Activated CD4-positive, alpha-beta T cell treated with anti-CD3 and anti-CD28 coated beads, Interleukin-2, amount 50 U/mL, for 48 hours (primary cell): Measurements from ENCODE around the gene RAE1.

Source experiments
- DNase-seq, 2 experiments: peaks; one replicate each; pipeline ENCODE4 v3.0.0-alpha.2; 2020

Gene RAE1

DNA sequence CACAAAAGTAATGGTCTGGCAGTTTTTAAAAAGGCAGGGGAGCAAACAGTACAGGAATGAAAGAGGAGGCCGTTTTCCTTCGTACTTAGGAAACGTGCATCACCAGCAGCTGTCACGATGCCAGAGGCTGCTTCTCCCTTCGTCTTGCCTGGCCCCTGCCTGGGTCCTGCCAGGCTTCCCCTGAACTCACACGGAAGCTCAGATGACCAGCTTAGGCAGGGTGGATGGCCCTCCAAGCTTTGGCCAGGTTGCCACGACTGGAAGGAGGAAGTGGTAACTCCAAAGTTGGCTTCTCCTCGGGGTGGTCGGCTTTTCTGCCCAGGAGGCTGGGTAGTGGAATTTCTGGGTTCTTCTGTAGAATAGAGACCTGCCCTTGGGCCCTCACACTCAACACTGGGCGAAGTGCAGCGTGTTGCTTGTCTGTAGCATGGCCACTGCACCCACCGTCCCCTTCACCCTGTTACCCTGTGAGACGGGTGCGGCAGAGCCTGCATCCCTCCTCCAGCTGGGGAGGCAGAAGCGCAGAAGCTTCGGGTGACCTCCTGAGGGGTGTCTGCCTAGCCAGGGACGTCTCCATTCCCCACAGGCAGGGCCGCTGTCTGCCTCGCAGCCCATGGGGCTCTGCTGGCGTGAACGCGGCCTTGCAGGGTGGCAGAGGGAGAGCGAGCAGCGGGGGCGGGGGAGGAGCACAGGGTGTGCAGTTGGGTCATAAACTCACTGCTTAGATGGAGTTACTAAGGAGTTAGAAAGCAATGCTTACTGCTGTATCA is 21.7 kb downstream of the RAE1 start:
- no peak for DNase-seq

DNA sequence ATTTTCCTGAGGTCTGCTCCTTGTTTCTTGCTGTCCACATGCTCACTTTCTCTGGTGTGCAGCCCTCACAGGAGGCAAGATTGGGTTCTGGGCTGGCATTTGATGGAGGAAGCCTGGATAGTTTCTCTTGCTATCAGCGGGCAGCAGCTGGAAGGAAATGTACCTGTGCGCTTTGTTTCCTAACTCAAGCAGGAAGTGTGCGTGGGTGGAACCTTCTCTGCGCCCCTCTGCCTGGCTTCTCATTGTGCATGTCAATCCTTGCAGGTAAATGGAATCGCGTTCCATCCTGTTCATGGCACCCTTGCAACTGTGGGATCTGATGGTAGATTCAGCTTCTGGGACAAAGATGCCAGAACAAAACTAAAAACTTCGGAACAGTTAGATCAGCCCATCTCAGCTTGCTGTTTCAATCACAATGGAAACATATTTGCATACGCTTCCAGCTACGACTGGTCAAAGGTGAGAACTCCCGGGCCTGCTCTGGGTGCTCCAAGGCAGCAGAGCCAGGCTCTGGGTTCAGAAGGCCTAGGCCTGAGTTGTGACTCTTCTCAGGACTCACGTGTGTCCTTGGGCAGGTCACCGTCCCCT is 23.4 kb downstream of the RAE1 start:
- DNase-seq, result no peak

DNA sequence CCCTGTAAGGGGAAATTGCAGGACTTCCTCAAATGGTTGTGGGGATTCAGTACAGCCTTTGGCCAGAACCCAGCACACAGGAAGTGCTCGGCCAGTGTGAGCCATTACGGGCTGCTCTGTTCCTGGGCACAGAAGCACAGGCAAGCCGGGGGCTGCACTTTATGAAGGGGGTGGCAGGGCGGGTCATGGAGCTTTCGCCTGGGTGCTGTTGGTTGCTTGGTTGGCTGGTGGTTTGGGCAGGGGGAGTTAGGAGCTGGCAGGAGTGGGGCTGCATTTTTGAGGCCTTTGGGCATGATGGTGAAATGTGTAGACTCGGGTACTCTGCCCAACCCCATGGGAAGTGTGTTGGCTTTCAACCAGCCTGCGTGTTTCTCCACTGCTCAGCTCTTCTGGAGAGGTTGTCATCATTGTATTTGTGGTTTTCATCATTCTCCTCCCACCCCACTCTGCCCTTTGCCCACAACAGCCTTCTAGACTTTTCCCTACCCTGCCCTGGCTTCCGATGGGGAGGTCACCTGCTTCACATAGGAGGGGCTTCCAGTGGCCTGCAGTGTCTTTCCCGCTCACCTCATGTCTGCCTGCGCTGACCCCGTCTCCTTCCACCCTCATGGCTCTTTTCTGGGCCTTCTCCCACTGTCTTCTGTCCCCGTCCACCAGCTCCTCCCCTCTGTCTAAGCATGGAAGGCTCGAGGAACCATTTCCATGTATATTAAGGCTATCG is 24.0 kb downstream of the RAE1 start:
- no peak for DNase-seq

DNA sequence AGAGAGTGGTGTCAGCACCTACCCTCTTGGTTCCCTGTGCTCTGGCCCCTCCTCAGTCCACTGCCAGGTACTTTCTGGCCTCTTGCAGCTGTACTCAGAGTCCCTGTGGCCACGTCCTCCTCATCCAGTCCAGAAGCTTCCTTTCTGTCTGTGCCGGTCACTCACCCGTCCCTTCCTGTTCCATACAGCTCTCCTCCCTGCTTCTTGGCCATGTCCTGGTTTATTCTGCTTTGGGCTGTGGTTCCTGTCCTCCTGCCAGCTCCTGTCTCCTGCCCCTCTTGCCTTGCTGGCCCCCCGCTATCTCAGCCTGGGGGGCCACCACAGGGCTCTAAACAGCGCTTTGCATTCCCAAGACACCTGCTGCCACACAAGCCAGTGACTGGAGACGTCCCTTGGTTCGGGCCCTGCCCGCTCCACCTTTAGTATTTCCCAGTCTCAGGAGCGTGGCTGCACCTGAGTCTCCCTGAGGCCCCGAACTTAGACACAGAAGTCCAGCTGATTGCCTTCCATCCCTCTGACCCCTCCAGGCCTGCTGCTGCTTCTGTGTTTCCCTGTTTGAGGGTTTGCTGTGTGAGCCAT is 24.7 kb downstream of the RAE1 start:
- no peak for DNase-seq

DNA sequence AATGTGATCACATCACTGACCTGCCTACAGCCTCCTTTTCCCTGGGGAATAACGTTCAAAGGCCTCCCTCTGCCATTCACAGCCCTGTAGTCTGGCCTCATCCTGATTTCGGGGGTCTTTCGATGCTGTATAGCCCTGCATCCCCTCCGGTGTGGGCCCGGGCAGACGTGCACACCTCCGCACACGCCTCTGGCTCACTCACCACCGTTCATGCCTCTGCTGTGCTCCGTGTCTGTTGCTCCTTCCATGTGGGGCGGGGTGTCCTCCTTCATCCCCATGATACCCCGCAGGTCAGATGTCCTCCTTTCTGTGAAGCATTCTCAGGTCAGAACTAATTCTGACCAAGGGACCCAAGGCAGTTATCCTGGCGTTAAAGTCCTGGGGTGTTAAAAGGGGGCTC is 26.3 kb downstream of the RAE1 start:
- DNase-seq, result no peak

DNA sequence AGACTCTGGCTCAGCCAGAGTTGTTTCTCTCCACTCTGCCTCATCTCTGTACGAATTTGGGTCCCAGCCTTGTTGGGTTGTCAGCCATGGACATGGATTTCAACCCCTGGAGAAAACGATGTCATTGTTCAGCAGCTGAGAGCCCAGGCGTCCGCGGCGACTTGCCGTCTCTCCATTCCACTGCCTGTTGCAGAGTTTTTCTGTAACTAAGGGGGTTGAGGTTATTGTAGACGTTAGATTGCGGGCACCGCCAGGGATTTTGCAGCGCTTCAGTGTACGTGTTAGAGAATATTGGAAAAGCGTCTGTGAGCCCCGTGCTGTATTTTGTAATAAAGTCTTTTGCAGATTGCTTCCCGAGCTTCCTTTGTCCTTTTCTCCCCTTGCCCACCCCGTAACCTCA is 27.1 kb downstream of the RAE1 start:
- DNase-seq, result no peak

DNA sequence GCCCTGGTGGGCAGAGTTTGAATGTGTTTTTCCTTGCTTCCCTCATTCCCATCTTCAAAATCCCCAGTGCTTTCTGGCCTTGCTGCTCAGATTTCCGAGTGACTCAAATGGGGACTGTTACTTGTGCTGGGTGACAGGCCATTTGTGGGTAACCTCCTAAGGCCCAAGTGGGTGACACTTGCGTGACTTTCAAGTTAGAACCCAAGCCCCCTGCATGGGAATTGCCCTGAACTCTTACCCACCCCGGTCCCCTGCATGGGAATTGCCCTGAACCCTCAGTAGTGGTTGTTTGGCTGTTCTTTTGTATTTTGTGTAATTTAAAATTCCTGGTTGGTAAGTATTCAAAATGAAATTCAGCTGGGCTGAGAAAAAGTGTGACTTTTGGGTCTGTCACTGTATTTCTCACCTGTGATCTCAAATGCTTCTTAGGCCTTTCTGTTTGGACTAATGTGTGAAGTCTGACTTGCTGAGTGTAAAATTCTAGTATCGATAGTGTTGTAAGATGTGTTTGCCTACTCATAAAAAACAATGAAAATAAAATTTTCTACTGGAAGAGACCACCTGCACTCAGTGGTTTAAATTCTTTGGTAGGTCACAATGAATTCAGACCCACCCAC is 27.7 kb downstream of the RAE1 start:
- no peak for DNase-seq

DNA sequence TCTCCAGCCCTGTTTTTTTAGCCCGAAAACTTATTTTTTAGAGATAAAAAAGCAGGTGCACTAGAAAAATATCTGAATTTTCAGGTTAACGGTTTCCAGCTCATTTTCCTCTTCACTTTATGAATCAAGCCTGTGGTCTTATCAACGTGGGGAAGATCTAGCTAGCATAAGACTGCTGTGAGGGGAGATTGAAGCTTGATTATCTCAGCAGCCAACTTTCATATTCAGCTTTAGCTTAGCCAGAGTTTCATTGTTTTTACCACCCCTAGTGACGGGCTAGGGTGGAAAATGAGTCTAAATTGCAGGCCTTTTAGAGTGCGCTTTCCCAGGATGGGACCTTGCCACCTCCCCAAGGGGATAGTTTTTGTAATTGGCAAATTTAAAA is 28.2 kb downstream of the RAE1 start:
- no peak for DNase-seq

DNA sequence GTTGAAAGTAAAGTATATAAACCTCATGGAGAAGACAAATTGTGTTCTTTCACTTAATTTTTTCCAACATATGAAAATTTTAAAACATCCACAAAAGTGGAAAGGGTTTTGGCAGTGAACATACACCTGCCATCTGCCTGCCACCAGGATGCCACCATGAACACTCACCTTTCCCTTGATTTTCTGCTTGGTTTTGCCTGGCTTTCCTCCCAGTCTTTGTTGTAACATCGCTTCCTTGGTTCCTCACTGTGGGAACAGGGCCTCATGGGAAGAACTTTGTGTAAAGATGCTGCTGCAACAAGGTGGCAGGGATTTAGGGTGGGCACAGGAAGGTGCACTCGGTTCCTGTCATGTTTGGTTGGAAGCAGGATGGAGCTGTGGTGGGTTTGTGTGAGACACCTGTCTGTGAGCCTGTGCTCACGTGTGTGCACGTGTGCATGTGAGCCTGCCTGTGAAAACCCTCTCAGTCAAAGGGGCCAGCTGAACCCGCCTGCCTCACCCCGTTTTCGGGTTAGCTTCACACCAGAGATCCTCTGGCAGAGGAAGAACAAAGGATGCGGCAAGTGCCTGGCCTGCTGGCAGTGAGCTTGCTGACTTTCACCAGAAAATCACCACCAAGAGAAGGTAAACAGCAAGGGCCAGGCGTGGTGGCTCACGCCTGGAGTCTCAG is 29.2 kb downstream of the RAE1 start:
- no peak for DNase-seq

DNA sequence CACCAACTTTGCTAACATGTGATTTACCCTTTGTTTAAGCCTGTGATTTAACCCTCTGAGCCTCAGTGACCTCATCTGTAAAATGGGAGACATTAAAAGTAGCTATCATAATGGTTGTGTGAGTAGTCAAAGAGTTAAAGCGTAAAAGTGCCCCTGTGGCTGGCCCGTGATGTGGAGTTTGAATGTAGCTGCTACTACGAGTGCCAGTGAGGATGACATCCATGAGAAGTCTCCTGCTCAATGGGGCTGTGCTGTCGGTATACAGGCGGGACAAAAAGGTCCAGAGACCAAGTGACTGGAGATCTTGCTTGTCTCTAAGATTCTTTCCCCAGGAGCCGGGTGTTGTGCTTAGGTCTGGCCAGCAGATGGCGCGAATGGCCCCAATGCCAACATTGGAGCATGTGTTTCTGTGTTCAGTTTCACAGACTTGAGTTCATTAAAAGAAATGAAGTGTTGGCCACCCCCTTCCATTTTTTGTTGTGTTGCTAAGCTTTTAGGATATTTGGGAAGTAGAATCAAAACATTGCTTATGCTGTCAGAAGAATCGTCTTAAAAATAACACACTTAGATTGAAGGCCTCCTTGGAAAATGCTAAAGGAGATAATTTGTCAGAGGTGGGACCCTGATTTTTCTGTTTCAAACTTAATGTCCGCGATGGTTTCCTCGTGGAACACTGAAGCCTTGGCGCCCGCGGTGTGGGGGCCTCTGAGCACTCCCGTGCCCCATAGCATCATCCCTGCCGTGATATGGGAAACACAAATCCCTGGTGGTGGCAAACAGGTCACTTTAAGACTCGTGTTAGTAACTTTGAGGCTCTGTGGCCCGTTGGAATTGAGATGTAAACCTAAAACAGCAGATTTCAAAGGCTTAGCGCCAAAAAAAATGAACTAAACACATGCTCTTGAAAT is 30.8 kb downstream of the RAE1 start:
- DNase-seq, result peak; percentile 87 to 91

DNA sequence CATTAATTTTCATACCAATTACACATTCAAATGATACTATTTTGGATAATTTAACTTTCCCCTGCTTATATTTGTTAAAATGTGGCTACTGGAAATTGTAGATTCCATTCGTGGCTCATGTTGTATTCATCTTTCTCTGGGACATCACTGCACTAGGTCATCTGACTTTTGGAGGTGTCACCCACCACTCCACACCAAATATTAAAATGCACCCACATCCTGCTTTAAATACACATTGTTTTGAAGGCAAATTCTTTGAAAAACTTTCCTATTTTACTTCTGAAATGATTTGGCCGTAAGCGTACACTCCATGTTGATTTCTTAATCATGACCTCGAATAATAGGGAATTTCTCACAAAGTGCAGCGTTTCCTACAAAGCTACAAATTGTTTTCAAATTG is 31.5 kb downstream of the RAE1 start:
- DNase-seq, result no peak

DNA sequence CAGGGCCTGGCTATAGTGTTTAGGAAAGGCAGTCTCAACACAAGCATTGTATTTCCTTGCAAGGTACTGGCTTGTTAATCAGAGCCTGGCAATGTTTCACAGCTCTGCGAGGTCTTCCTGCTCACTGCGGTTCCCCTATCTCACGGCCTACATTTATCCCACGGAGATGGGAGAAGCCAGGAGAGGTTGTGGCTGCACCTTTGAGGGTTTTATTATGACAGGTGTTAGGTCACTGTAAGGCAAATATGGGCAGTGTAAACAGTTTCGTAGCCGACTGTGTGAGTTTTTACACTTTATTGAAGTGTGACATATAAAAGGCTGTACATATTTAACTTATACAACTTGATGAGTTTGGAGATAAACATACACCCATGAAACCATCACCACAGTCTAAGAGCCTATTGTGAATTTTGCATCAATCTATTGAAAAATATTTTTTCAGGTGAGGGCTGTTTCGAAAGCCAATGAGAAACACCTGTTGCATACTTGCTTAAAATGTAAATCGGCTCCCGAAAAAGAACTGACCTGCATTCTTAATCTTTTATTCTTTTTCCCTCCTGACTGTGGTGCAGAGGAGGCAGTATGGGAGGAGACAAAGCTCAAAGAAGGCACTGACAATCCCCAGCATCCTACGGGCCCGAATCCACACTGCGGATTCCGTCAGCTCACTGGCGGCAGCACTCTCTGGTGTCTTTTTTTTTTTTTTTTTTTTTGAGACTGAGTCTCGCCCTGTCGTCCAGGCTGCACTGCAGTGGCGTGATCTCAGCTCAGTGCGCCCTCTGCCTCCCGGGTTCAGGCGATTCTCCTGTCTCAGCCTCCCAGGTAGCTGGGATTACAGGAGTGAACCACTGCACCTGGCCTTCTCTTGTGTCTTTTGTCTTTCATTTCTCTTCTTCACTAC is 32.6 kb downstream of the RAE1 start:
- no peak for DNase-seq

DNA sequence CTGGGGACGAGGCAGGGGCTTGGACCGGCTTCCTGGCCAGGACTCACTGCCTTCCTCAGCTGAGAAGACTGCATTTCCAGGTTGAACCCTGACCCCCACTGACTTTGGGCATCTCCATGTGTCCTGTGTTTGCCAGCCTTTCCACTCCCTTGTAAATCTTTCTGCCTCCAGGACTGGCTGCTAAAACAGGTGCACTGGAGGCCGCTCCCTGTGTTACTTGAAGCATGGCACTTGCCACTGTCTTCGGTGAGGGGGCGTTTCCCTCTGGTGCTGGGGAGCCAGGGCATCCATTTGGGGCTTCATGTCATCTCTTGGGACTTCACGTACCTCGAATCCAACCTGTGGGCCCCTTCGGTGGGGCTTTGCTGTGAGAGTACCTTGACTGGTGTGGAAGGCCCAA is 33.4 kb downstream of the RAE1 start:
- DNase-seq, result no peak

DNA sequence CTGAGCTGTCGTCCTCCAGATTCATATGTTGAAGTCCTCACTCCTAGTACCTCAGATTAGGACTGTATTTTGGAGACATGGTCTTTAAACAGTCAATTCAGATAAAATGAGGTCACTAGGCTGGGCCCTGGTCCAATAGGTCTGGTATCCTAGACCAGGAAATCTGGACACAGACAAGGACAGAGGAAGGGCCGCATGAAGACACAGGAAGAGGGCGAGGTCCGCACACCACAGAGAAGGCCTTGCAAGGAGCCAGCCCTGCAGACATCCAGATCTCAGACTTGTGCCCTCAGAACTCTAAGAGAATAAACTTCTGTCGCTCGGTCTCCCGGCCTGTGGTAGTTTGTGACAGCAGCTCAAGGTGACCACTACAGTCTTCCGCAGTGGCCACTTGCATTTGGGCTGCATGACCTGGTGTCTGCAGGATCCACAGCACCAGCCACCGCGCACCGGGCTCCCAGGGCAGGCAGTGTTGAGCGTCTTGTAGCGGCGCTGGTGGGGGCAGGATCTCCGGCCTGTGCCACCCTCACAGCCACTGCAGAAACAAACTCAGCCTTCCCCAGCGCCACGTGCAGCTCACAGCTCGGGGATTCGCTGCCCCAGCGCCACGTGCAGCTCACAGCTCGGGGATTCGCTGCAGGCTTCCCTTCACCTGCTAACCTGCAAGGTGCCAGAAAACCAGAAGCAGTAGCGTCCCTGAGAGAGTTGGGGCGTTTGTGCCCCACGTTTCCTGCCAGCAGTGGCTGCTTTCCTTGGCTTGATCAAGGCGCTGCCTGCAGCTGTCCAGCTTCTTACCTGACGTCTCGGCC is 34.1 kb downstream of the RAE1 start:
- DNase-seq, result no peak

DNA sequence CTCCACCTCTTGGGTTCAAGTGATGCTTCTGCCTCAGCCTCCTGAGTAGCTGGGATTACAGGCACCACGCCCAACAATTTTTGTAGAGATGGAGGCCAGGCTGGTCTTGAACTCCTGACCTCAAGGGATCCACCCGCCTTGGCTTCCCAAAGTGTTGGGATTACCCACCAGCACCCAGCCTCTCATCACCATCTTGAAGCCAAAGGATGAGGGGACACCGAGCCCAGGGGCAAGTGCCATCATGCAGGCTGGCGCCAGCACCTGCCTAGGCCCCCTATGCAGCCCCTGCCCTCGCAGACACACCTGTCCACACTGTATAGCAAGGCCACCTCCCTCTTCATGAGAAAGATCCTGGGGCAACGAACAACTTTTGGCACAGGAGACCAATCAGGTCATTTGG is 34.9 kb downstream of the RAE1 start:
- no peak for DNase-seq

DNA sequence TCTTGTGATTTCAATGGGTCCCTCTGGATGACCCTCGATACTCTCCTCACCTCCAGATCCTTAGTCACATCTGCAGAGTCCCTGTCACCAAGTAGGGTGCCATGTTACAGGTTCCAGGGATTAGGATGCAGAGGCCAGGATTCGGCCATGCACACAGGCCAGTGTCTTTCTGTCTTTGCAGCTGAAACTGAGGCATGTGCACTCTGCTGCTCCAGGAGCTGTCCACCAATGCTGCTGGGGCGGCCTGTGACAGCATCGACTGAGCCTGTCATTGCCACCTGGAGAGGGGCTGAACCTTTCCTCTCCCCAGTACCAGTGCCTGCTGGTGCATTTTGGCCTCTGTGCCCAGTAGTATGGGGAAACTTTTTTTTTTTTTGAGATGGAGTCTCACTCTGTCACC is 35.7 kb downstream of the RAE1 start:
- no peak for DNase-seq

DNA sequence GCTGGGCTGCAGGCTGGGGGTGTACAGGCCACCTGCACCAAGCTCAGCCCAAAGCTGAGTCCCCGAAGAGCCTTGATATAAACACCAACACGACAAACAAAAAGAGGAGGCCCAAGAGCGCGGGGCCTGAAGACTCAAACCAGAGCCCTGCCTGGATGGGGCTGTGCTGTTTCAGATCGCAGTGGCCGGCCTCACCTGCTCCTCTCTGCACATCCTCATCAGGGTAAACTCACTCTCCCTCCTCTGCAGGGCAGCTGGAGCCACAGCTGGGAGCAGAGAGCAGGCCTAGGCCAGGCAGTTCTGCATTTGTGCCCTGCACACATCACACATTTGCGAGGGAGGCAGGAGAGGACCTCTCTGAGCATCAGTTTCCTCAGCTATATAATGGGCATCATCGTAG is 36.4 kb downstream of the RAE1 start:
- no peak for DNase-seq

DNA sequence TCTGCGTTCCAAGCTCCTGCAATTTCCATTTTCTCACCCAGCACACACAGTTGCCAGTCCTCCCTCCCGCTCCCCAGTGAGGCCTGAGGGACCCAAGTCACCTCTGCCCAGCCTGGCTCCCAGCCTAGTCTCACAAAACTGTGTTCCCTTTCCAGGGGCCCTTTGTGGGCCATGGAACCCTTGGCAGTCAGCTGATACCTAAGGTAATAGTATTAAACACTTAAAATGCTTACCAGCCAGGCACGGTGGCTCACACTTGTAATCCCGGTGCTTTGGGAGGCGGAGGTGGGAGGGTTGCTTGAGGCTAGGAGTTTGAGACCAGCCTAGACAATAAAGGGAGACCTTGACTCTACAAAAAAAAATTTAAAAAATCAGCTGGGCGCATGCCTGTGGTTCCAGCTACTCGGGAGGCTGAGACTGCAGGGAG is 36.9 kb downstream of the RAE1 start:
- no peak for DNase-seq

DNA sequence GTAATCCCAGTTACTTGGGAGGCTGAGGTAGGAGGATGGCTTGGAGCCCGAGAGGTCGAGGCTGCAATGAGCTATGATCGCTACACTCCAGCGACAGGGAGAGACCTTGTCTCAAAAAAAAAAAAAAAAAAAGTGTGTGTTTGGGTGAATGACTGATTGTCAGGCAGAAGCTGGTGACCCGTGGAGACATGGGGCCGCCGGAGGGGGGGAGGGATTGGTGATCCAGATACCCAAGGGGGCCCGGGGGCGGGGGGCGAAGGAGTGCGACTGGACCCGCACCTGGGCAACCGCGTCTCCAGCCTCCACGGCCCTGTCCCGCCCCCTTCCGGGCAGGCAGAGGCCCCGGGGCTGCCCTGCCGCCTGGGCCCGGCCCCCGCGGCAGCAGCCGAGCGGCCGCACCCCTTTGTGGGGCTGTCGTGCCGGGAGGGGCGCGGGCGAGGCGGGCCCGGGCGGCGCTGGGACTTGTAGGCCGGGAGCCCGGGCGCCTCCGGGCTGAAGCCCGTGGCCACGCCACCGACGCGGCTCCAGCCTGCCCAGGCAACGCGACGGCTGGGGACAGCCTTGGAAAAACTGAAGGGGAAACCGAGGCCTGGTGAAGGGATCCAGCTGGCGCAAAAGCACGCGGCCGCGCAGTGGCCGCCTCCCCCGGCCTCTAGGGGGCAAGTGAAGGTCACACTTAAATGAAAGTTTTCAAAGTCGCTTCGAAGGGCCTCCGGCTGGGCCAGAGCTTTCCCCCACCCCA is 38.1 kb downstream of the RAE1 start:
- DNase-seq, result peak; percentile 67 to 72
